Pancreas (tissue), 10 donors: Measurements from ENCODE around the gene VPS41. TPM values are rescaled to one million over a fixed set of nuclear protein-coding genes. Genes with fewer than 3 reads are reported as not detected.
A peak's percentile ranks its signal among the peaks of the same experiment; 100 is the strongest.

Source experiments
- ATAC-seq, 4 donors: fragments of 200-7000 bp; cut with Tn5 transposase; one replicate each; pipeline versions ENCODE4 v1.8.0 to v1.9.1; 2020; ENCODE audit warnings: mild to moderate bottlenecking in 4 of 4, moderate library complexity in 4 of 4
- DNase-seq, 6 donors: peaks; one replicate each; pipeline ENCODE4 v3.0.0-alpha.2; 2020
- FAIRE-seq: peaks from 2 replicates; lab custom pipeline; 2012; peaks lifted over from hg19 to GRCh38; lab: Jason Lieb, UNC
- H3K27ac ChIP-seq, 4 donors: fragments of 200-600 bp; sonication (generic); 1 replicate in 3 of 4; 2 replicates in 1 of 4; pipeline versions ENCODE4 v1.5.0 to v1.8.0; 2020
- H3K27me3 ChIP-seq, 4 donors: fragments of 200-600 bp; one replicate each; pipeline ENCODE4 v1.8.0; 2021
- H3K36me3 ChIP-seq, 3 donors: fragments of 200-600 bp; sonication (generic) in 1 of 3; one replicate each; pipeline versions ENCODE4 v1.5.0 to v1.8.0; 2020 to 2021
- H3K4me1 ChIP-seq, 3 donors: fragments of 200-600 bp; one replicate each; pipeline ENCODE4 v1.8.0; 2021
- H3K4me3 ChIP-seq, 4 donors: fragments of 200-600 bp; sonication (generic) in 2 of 4; one replicate each; pipeline versions ENCODE4 v1.5.0 to v1.8.0; 2020 to 2021
- H3K9me3 ChIP-seq, 4 donors: fragments of 200-600 bp; one replicate each; pipeline ENCODE4 v1.8.0; 2021
- CTCF ChIP-seq, 4 donors: fragments of 200-600 bp; sonication (generic) in 3 of 4; IDR thresholded peaks; one replicate each; pipeline versions ENCODE4 v1.5.0 to v1.8.0; 2021; ENCODE audit warnings: antibody characterized with exemption in 4 of 4
- WGBS, 2 donors: extraction: QIAGEN DNeasy Blood & Tissue Kit; methylation state at CpG; one replicate each; pipeline ENCODE4 v1.1.7; 2013; 5-methylcytosine and 5-hydroxymethylcytosine counted together
- intact Hi-C, 3 donors: fragments of 100-400 bp; cut with DNase I; formaldehyde crosslinking; loops; one replicate each; pipeline versions ENCODE4 v1.11.1 to v1.14.2; 2022
- polyA plus RNA-seq, 2 donors: library from polyadenylated mRNA; stranded (reverse); fragments of 200-250 nt; gene quantifications; one replicate each; pipeline ENCODE4 v1.2.3, GENCODE V29; 2013
- total RNA-seq, 6 donors: library from RNA; stranded (reverse); fragmentation: NEBNext Ultra II Directional in 4 of 6; extraction: Animal tissue kit (Norgen Biotek cat#: 25700) in 4 of 6; gene quantifications; one replicate each; pipeline versions ENCODE4 v1.2.1 to v1.2.4, GENCODE V29; 2021 to 2023
- donor health status: healthy with polysubstance abuse.
- donor health status: DM: no; HTN: no; CAD: no; lungs with moderate emphysema.
- donor health status: DM: no; HTN: no; CAD: no.
- donor health status: control.
- donor health status: control.
- donor health status: Bipolar disorder and iron deficiency.
- donor health status: DM: yes; HTN: yes; CAD: no.
- donor health status: DM: no; HTN: no; CAD: no.
- donor health status: DM: no; HTN: no; CAD: no.
- donor health status: DM: yes; HTN: yes; CAD: no.

VPS41 gene
- total RNA-seq (10 to 100 TPM; 29.3 to 79.2 (median 38.9) TPM), polyA plus RNA-seq (10 to 100 TPM in 1 of 2 donors, 1 to 10 TPM in 1; 10.0 to 22.0 TPM)

- 0 to 1% methylated on average over 20 of the region's 20 CpGs for WGBS, 2 donors
- FAIRE-seq = no peak
- Histone ChIP-seq H3K36me3 (no peaks in the 10 kb centered on the region), H3K27ac (peak within 1 kb of the TSS; percentile 8 to 74 (median 37)), H3K9me3 (no peaks in the 10 kb centered on the region), H3K27me3 (no peaks in the 10 kb centered on the region), H3K4me1 (peaks cover 0 to 24% (median 13%) of the 10 kb centered on the region in 3 donors), H3K4me3 (peak within 1 kb of the TSS; percentile 64 to 85 (median 64))
- no peak for TF ChIP-seq CTCF (IDR thresholded peaks at IDR 0.05)
- intact Hi-C loops = loop anchor here in 1 of 3 donors (10.0 kb wide), 1 partner anchor 94 kb away; no protein-coding TSS in a partner anchor
- peak; percentile 77 to 87 (median 82) for DNase-seq
- peak; percentile 99 to 100 (median 99) for ATAC-seq
Measured at GRCh38 chr7:38908759-38909335, at the start of gene VPS41. Gene VPS41, minus strand, starts transcription at chr7:38909191. Its CDS starts 17 bp downstream, at chr7:38909174.

- FAIRE-seq = no peak
- no peaks in the 10 kb centered on the region for H3K27me3 ChIP-seq
- TF ChIP-seq CTCF (IDR thresholded peaks at IDR 0.05) = no peak
- no peak for ATAC-seq
- H3K27ac ChIP-seq = no peak overlapping the region
- no peak for DNase-seq
- intact Hi-C loops = no loop called here
- H3K4me1 ChIP-seq = no peaks in the 10 kb centered on the region
- whole genome bisulfite sequencing, 2 donors = 75 to 78% methylated on average over 5 of the region's 5 CpGs
- H3K4me3 ChIP-seq = no peak overlapping the region
- no peaks in the 10 kb centered on the region for H3K9me3 ChIP-seq
- no peaks in the 10 kb centered on the region for H3K36me3 ChIP-seq
Measured at GRCh38 chr7:38955892-38956291, 46.9 kb upstream of the VPS41 start.

GRCh38 chr7:38953971-38954370 is 45.0 kb upstream of the VPS41 start:
- no peak overlapping the region for H3K27ac ChIP-seq
- intact Hi-C loops = no loop called here
- WGBS, 2 donors = 48 to 53% methylated on average over 4 of the region's 4 CpGs
- ATAC-seq = no peak
- no peak for DNase-seq
- no peak for TF ChIP-seq CTCF (IDR thresholded peaks at IDR 0.05)
- FAIRE-seq = no peak
- H3K4me1 ChIP-seq = no peaks in the 10 kb centered on the region
- no peaks in the 10 kb centered on the region for H3K36me3 ChIP-seq
- H3K27me3 ChIP-seq = no peaks in the 10 kb centered on the region
- no peak overlapping the region for H3K4me3 ChIP-seq
- no peaks in the 10 kb centered on the region for H3K9me3 ChIP-seq

- H3K27ac ChIP-seq = no peak overlapping the region
- H3K4me1 ChIP-seq = no peaks in the 10 kb centered on the region
- 90 to 98% methylated on average over 1 of the region's 1 CpG for WGBS, 2 donors
- no peak overlapping the region for H3K4me3 ChIP-seq
- TF ChIP-seq CTCF (IDR thresholded peaks at IDR 0.05) = no peak
- intact Hi-C loops = no loop called here
- H3K27me3 ChIP-seq = no peaks in the 10 kb centered on the region
- ATAC-seq = no peak
- DNase-seq = no peak
- no peak for FAIRE-seq
- H3K36me3 ChIP-seq = no peaks in the 10 kb centered on the region
- H3K9me3 ChIP-seq = no peaks in the 10 kb centered on the region
Measured at GRCh38 chr7:38953227-38953626, 44.2 kb upstream of the VPS41 start.

GRCh38 chr7:38951213-38951612 is 42.2 kb upstream of the VPS41 start:
- Histone ChIP-seq H3K4me3 (no peak overlapping the region), H3K27ac (no peak overlapping the region), H3K9me3 (no peaks in the 10 kb centered on the region), H3K36me3 (no peaks in the 10 kb centered on the region), H3K4me1 (no peaks in the 10 kb centered on the region), H3K27me3 (no peaks in the 10 kb centered on the region)
- no peak for ATAC-seq
- FAIRE-seq = no peak
- WGBS, 2 donors = 73 to 83% methylated on average over 6 of the region's 6 CpGs
- TF ChIP-seq CTCF (IDR thresholded peaks at IDR 0.05) = no peak
- no peak for DNase-seq
- intact Hi-C loops = no loop called here
